T-helper 9 cell (primary cell): ENCODE measurements around the gene PCNX1.
"Not testable (repeated sequence)": the region's sequence is repeated elsewhere in the genome, so short reads cannot be mapped to it uniquely, and the experiment has no call there.

Experiments
- DNase-seq: peaks from one replicate; pipeline ENCODE4 v3.0.0-alpha.2; 2020

PCNX1 gene

GRCh38 chr14:70971560-70971959, 64.3 kb downstream of the PCNX1 start:
- no peak for DNase-seq

GRCh38 chr14:70972107-70972976, 65.1 kb downstream of the PCNX1 start:
- peak; percentile 86 for DNase-seq

GRCh38 chr14:70976591-70976990, 69.3 kb downstream of the PCNX1 start:
- DNase-seq, result no peak

- no peak for DNase-seq
Measured at GRCh38 chr14:70981000-70981952, 74.0 kb downstream of the PCNX1 start.

GRCh38 chr14:70982200-70982599, 74.9 kb downstream of the PCNX1 start:
- no peak for DNase-seq

GRCh38 chr14:70987041-70987440, 79.8 kb downstream of the PCNX1 start:
- DNase-seq, result no peak

GRCh38 chr14:70988452-70988851, 81.2 kb downstream of the PCNX1 start:
- peak; percentile 19 for DNase-seq

GRCh38 chr14:70993931-70994330, 86.7 kb downstream of the PCNX1 start:
- no peak for DNase-seq

GRCh38 chr14:70995211-70995610, 88.0 kb downstream of the PCNX1 start:
- DNase-seq, result no peak

GRCh38 chr14:70995671-70996070, 88.4 kb downstream of the PCNX1 start:
- no peak for DNase-seq

- no peak for DNase-seq
Measured at GRCh38 chr14:70999117-70999516, 91.9 kb downstream of the PCNX1 start.

- DNase-seq, result no peak
Measured at GRCh38 chr14:71000091-71000490, 92.8 kb downstream of the PCNX1 start.

- DNase-seq, result no peak
Measured at GRCh38 chr14:71001742-71002141, 94.5 kb downstream of the PCNX1 start.

- DNase-seq, result no peak
Measured at GRCh38 chr14:71003156-71003555, 95.9 kb downstream of the PCNX1 start.

- DNase-seq, result no peak
Measured at GRCh38 chr14:71004481-71004880, 97.2 kb downstream of the PCNX1 start.

- no peak for DNase-seq
Measured at GRCh38 chr14:71005076-71005475, 97.8 kb downstream of the PCNX1 start.

GRCh38 chr14:71006200-71006563, 98.9 kb downstream of the PCNX1 start:
- no peak for DNase-seq

- no peak for DNase-seq
Measured at GRCh38 chr14:71011479-71011878, 104.2 kb downstream of the PCNX1 start.

- DNase-seq, result no peak
Measured at GRCh38 chr14:71012888-71013287, 105.6 kb downstream of the PCNX1 start.

GRCh38 chr14:71013551-71014192, 106.4 kb downstream of the PCNX1 start:
- DNase-seq, result no peak

GRCh38 chr14:71019917-71020316, 112.7 kb downstream of the PCNX1 start:
- DNase-seq, result not testable (repeated sequence)

GRCh38 chr14:71021347-71022011, 114.2 kb downstream of the PCNX1 start:
- DNase-seq, result no peak
